RPMI8226 (cell line): ENCODE data around the gene MMP7.
"Not testable (repeated sequence)": the region's sequence is repeated elsewhere in the genome, so short reads cannot be mapped to it uniquely, and the experiment has no call there.

Experiments
- DNase-seq: peaks from one replicate; pipeline ENCODE4 v3.0.0-alpha.2; 2015

Gene MMP7

DNA sequence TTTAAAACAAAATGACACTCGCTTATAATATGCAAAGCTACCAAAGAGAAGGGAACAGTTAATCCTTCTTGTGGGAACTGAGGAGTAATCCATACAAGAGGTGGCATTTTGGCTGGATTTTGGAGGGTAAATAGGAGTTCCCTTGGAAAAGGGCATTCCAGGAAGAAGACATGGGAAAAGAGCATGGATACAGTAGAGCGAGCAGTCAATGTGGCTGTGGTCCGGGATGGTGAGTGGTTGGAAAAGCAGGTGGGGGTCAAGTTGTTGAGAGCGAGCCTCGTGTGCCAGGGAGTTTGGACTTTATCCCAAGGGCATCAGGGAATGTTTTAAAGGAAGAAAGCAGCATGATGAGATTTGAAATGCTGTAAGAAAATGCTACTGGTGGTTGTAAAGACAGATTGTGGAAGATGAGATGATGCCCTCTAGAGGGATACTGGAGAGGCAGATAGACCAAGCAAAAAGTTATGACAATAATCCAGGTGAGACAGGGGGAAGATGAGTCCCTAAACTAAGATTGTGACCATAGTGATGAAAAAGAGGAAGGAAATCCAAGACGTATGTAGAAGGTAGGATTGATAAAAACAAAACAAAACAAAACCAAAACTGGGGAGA lies 3.8 kb upstream of the MMP7 start:
- no peak for DNase-seq

DNA sequence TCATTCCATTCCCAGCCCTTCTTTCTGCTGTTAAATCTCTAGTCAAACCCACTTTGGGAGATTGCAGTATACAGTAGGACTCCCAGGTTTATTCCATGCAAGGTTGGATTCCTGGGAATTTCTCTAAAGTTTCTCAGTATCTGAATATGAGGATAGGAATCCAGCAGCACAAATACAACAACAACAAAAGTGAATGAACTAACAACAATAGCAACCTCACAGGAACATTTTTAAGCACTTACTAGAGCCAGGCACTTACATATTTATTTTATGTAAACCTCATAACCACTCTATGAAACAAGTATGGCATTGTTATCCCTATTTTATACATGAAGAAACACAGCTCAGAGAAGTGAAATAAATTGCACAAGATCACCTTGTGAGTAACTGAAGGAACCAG lies 1.9 kb downstream of the MMP7 start:
- DNase-seq, result no peak

DNA sequence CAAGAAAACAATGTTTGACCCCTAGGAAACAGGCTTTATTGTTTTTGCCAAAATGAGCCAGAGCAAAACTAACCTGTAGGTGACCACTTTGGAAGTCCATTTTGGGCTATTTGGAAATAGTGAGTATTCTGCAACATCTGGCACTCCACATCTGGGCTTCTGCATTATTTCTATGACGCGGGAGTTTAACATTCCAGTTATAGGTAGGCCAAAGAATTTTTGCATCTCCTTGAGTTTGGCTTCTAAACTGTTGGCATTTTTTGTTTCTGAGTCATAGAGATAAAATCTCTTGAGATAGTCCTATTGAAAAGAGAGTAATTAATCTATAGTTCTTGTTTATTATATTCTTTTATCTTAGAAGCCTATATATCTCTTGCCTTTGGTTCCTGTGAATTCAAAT lies 2.9 kb downstream of the MMP7 start:
- no peak for DNase-seq

DNA sequence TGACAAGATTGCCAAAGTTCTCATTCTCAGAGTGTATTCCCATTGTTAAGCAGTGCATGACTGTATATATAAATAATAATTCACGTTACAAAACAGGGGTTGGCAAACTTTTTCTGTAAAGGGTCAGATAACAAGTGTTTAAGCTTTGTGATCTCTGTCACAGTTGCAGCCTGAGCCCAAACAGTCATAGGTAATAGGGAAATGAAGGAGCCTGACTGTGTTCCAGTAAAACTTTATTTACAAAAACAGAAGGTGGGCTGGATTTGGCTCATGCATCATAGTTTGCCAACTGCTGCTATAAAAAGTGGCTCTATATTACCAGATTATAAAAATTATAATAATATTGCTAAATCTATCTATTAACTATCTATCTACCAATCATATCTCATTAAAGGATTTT lies 3.5 kb downstream of the MMP7 start:
- DNase-seq, result no peak

DNA sequence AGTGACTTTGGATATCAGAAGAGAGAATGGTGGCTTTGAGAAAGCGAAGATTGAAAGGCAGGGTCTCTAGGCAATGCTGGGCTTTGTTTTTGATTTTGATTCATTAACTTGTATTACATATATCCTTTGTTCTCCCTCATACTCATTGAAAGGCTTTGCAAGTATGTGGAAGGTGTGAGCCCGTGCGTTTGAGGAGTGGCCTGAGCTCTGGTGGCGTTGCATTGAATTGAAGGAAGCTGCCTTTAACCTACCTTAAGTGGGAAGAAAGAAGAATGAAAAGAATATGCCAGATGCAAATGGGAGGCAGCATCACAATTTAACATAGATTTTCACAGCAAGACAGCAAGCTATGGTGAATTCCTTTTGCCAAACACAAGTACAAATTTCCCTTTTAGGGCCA lies 6.7 kb downstream of the MMP7 start:
- DNase-seq, result no peak

DNA sequence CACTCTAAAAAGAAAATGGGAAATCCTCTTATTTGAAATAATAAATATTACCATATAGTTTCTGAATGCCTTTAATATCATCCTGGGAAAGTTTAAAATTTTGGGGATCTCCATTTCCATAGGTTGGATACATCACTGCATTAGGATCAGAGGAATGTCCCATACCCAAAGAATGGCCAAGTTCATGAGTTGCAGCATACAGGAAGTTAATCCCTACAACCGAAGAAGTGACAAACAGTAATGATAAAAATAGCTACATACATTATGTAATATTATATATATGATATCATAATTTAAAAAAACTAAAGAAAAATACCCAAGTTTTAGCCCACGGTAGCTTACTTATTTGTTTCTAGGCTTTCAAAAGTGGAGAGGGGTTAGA lies 7.4 kb downstream of the MMP7 start:
- no peak for DNase-seq

DNA sequence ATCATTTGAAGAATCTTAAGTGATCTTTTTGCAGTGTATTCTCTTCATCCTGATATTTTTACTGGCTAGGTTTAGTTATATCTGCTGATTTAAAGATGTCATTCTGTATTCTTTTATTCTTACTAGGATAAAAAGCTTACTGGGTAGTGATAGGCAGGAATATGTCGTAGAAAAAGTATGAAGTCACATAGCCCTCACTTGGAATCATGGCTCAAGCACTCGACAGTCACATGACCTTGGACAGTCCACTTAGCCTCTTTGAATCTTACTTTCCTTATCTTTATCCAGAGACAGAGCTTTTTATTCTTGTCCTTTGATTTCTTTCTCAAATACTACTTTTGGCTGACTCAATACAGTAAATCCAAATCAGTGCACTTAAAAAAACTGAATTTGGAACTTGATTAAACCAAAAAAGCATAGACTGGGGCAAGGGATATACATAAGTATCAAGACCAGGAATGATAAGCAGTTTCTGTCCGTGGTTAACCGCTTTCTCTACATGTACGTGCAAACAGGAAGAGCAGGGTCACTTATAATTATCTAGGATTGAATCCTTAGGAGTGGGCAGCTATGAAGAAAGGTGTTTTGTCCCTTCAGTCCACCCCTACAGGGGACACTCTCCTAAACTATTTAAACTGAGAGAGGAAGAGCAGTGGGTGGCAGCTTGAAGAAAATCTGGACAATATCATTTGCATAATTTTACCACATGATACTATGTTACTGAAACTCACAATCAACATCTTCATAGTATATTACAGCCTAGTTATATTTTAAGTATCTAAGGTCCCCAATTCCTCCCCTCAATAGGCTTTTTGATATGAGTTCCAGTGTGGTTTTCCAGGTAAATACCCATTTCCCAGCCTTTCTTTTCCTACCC lies 8.0 kb downstream of the MMP7 start:
- no peak for DNase-seq

DNA sequence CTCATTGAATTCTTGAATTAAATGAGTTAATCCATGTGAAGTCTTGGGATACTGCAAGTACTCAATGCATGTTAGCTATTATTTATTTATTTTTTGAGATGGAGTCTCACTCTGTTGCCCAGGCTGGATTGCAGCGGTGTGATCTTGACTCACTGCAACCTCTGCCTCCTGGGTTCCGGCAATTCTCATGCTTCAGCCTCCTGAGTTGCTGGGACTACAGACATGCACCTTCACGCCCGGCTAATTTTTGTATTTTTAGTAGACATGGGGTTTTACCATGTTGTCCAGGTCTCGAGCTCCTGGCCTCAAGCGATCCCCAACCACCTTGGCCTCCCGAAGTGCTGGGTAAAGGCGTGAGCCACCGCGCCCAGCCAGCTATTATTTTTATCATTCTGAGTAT lies 9.4 kb downstream of the MMP7 start:
- no peak for DNase-seq

DNA sequence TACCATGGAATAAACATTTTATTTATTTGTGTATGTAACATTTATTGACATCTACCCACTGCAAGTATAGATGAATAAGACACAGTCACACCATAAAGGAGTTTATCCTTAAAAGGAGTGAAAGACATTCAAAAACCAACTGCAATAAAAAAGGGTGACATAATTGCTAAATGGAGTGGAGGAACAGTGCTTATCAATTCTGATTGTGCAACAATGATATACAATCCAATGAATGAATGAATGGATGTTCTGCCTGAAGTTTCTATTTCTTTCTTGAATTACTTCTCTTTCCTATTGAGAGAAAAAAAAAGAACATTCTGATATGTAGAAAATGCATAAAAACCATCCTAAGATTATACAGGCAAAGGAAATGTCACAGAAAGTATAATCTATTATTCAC lies 10.0 kb downstream of the MMP7 start:
- no peak for DNase-seq

DNA sequence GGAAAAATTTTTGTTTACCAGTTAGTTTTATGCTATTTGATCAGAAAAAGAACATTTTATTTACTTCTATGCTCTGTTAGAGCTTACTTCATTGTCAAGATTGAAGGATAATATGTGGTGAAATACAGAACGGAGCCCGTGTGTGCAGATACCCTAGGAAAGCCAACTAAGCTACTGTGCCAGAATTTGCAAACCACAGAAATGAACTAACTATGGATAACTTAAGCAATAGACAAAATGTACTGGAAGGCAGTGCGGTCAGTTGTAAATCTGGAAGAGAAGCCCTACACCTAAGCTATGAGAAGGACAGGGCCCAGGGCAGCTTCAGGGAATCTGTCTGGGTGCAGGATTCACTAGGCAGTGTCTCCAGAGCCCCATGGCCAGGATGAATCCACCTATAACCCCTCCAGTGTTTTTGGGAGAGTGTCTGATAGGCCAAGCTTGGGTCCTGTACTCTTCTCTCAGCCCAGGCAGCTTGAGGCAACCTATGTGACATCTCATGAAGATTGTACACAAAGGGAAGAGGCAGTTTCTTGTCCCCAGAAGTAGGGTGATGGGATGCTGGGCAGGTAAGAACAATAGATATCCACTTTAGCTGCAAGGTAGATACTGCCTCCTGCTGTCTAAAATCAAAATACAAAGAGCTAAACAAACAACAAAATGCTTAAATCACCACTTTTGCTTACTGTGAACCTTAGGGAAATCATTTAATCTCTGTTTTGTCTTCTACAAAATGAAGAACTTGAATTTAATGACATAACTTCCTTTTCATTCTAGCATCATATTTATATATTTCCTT lies 12.1 kb downstream of the MMP7 start:
- DNase-seq, result no peak

DNA sequence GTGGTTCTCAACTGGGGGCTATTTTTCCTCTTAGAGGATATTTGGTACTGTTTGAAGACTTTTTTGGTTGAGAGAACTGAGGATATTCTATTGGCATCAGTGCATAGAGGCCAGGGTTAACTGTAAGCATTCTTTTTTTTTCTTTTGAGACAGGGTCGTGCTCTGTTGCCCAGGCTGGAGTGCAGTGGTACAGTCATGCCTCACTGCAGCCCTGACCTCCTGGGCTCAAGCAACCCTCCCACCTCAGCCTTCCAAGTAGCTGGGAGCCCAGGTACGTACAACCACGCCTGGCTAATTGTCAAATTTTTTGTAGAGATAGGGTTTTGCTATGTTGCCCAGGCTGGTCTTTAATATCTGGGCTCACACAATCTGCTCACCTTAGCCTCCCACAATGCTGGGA lies 12.9 kb downstream of the MMP7 start:
- DNase-seq, result no peak

DNA sequence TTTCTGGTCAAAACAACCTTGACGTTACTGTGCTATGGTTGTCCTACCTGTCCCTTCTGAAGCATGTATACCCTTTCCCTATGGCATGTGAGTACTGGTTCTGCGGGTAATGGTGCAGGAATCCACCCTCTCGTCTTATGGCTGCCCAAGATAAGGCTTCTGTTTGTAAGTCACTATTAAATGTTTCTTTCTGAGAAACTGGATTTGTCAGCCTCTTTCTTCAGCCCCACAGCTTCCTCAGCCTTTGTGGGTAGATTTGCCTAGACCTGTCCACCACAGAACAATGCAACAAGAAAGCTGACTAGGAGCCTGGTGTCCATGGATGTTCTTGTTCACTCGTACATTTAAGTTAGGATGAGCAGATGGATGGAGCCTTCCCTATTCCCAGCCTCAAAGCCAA lies 14.4 kb downstream of the MMP7 start:
- no peak for DNase-seq

DNA sequence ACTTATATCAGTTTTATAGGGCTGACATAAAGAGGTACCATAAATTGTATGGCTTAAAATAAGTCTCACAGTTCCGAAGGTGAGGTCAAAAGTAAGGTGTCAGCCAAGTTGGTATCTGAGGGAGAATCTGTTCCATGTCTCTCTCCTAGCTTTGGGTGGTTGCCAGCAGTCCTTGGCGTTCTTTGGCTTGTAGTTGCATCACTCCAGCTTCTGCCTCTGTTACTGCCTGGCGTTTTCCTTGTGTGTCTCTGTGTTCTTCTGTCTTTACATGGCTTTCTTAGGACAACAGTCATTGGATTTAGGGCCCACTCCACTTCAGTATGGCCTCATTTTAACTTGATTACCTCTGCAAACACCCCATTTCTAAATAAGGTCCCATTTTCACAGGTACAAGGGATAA lies 16.7 kb downstream of the MMP7 start:
- no peak for DNase-seq

DNA sequence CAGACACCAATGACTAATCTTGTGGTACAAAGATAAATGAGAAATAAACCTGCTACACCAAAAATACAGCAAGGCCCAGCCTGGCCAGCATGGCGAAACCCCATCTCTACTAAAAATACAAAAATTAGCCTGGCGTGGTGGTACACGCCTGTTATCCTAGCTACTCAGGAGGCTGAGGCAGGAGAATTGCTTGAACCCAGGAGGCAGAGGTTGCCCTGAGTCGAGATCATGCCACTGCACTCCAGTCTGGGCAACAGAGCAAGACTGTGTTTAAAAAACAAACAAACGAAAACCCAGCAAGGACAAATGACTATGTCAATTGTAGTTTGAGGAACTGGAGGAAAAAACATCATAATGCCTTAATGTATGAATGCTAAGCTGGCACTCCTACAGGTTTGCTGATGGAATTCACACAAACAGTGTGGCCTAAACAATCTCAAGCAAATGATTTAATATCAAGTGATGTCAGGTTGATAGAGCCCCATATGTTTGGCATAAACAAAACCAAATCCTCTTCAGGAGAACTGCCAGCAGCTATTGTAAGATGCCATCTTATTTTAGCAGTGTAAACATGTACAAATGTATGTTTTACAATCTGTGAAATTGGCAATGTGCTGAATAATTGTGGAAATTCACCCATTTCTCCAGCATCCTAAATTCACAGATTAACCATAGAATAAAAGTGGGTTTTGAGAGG lies 20.0 kb downstream of the MMP7 start:
- no peak for DNase-seq

DNA sequence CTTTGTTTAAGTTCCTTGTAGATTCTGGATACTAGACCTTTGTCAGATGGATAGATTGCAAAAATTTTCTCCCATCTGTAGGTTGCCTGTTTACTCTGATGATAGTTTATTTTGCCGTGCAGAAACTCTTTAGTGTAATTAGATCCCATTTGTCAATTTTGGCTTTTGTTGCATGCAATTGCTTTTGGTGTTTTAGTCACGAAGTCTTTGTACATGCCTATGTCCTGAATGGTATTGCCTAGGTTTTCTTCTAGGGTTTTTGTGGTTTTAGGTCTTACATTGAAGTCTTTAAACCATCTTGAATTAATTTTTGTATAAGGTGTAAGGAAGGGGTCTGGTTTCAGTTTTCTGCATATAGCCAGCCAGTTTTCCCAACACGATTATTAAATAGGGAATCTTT lies 27.7 kb downstream of the MMP7 start:
- DNase-seq, result not testable (repeated sequence)

DNA sequence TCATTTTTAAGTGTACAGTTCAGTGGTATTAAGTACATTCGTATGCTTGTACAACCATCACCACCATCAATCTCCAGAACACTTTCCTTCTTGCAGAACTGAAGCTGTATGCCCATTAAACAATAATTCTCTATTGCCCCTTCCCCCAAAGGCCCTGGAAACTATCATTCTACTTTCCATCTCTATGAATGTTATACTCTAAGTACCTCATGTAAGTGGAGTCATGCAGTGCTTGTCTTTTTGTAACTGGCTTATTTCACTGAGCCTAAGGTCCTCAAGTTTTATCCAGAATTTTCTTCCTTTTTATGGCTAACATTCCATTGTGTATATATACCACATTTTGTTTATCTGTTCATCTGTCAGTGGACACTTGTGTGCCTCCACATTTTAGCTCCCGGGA lies 29.7 kb downstream of the MMP7 start:
- no peak for DNase-seq

DNA sequence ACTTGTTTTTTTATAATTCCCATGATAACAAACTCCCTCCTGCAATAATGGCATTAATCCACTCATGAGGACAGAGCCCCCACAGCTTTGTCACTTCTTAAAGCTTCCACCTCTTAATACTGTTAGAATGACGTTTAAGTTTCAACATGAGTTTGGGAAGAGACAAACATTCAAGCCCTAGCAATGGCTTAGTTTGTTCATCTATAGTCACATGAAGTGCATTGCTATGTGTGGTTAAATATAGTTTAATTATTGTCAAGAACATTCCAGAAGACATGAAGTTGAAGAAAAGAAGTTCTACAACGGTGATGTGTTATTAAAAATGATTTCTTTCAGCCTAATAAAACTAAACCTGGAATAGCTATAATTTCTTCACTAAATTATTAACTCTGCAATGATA lies 30.6 kb downstream of the MMP7 start:
- no peak for DNase-seq

DNA sequence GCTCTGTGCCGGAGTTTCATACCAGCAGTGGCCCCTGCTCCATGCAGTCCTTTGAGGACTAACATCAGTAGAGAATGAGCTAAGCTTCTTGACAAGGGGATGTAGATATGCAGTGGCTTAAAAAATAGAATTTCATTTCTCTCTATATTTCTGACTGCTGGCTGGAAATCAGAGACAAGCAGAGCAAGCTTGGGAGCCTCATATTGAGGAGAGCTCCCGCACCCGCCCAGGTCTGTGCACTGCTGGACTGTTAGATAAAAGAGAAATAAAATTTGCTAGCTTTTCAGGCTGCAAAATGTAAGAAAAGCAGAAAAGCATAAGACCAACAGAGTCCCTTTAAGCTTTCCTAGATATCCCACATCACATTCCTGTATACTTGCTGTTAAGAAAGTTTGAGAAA lies 31.4 kb downstream of the MMP7 start:
- no peak for DNase-seq

DNA sequence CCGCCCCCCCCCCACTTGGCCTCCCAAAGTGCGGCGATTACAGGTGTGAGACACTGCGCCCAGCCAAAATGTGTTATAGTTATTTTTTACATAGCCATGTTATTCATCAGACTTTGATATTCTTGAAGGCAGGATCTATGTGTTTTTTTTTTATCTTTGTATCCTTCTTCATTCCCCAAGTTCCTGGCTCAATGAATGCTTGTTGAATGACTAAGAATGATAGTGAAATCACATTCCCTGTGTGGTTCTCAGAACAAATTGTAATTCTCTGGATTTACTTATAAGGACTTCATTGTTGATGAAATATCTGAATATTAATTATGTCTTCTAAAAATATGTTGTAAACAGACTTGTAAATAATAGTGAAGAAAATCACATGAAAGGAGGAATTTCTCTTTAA lies 33.5 kb downstream of the MMP7 start:
- DNase-seq, result no peak

DNA sequence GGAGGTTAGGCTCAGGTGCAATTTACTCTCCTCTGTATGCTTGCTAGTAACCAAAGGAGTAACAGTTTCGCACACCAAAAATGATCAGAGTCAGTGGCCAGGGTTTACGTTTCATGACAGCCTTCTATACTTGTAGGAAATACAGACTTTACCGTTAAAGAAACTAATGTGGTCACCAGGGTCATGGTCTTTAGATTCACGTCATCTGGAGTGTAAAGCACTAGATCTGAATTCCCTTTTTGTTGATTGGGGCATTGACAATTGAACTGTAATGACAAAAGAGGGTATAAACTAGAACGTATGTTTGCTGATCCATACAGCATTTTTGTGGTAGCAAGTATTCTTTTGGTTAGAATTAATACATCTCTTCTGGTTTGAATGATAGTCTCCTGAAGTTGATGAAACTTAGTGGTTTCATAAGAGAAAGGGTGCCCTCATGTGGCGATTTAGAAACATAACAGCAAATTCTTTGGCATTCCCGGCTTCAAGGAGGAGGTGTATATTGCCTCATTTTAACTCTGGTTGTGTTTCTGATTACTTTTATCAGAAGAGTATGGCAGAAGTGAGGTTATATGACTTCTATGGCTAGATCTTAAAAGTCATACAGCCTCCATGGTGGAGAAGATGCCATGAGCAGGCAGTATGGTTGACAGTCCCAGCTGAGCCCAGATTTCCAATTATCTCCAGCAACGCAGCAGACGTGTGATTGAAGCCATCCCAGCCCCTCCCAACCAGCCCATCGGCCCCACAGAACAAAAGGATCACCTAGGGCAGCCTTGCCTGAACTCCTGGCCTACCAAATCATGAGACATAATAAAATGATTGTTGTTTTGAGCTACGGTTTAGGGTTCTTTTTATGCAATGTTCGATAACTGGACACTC lies 35.1 kb downstream of the MMP7 start:
- DNase-seq, result peak; percentile 74

DNA sequence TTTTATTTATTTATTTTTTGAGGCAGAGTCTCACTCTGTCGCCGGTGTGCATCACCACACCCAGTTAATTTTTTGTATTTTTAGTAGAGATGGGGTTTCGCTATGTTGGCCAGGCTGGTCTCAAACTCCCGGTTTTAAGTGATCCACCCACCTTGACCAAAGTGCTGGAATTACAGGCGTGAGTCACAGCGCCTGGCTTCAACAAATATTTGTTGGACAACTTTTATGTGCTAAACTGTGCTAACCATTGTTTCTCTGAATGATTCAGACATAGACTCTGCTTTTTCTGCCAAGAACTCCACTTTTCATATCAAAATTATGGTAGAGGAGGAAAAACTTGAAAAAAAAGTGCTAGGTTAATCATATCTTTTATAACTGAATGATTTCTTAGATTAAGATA lies 36.3 kb downstream of the MMP7 start:
- DNase-seq, result no peak

DNA sequence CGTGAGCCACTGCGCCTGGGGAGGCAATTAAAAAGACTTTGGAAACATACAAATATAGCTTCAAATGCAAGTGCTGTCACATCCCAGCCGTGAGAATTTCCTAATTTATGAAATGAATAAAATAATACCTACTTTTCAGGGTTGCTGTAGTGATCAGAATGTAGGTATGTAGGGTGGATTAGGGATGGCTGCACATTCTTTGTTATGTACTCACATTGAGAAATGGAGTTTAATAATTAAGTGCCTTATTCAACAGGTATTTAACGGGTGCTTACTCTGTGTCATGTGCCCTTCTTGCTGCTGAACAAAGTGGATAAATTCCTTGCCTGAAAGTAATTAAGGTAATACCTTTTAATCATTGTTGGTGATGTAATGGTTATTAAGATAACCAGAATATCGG lies 37.0 kb downstream of the MMP7 start:
- DNase-seq, result no peak
